ENCODE measurements around the gene PLXNA2.

GRCh38 chr1:208029381-208030287 lies 214.6 kb downstream of the PLXNA2 start:
- TF ChIP-seq ASH2L (IDR thresholded peaks at IDR 0.05; ENCODE audit: insufficient read length, low read depth, low read length) (no peak), ZBTB21 (CRISPR knock-in tag; IDR thresholded peaks at IDR 0.05) (no peak), SMAD9 (CRISPR knock-in tag; IDR thresholded peaks at IDR 0.05) (no peak), PAX8 (CRISPR knock-in tag; IDR thresholded peaks at IDR 0.05; ENCODE audit: borderline replicate concordance) (no peak), ZC3H4 (CRISPR knock-in tag; IDR thresholded peaks at IDR 0.05; ENCODE audit: borderline replicate concordance) (no peak)

Data from HepG2 (cell line).